MCF 10A (cell line): Measurements from ENCODE around the gene TMBIM1. TPM values are rescaled to one million over a fixed set of nuclear protein-coding genes. Genes with fewer than 3 reads are reported as not detected.

ENCODE experiments used
- BruUV-seq: library from RNA; stranded (reverse); fragments of 400-500 nt; replicated peaks from 2 replicates; lab custom pipeline; 2021; lab: Mats Ljungman, UMichigan
- CTCF ChIA-PET: fragments of 300-600 bp; sonication (Branson Sonifier 250); formaldehyde crosslinking; extraction: SDS; loops from one replicate; lab custom pipeline; 2021; ENCODE audit warnings: antibody characterized with exemption, inconsistent platforms; lab: Yijun Ruan, JAX
- POLR2A ChIA-PET: fragments of 300-600, 350-650 bp; sonication (Branson Sonifier 250); formaldehyde crosslinking; extraction: SDS; loops from one replicate; lab custom pipeline; 2020; ENCODE audit warnings: antibody characterized with exemption, inconsistent platforms; lab: Yijun Ruan, JAX
- DNase-seq: peaks from one replicate; pipeline ENCODE4 v3.0.0-alpha.2; 2018; ENCODE audit not compliant: unreplicated experiment
- H3K27ac Mint-ChIP-seq: one replicate; pipeline ENCODE4 v1.8.0; 2022; ENCODE audit warnings: mild to moderate bottlenecking, low read depth, mixed read lengths; ENCODE audit not compliant: unreplicated experiment
- H3K27me3 Mint-ChIP-seq: one replicate; pipeline ENCODE4 v1.8.0; 2022; ENCODE audit warnings: mixed read lengths; ENCODE audit not compliant: insufficient read depth, unreplicated experiment
- H3K36me3 Mint-ChIP-seq: one replicate; pipeline ENCODE4 v1.8.0; 2022; ENCODE audit warnings: mild to moderate bottlenecking, moderate library complexity, mixed read lengths; ENCODE audit not compliant: insufficient read depth, unreplicated experiment
- H3K4me1 Mint-ChIP-seq: one replicate; pipeline ENCODE4 v1.8.0; 2022; ENCODE audit warnings: mixed read lengths; ENCODE audit not compliant: insufficient read depth, unreplicated experiment
- H3K4me3 Mint-ChIP-seq: one replicate; pipeline ENCODE4 v1.8.0; 2022; ENCODE audit warnings: mild to moderate bottlenecking, moderate library complexity, mixed read lengths; ENCODE audit not compliant: unreplicated experiment
- H3K9me3 Mint-ChIP-seq: one replicate; pipeline ENCODE4 v1.8.0; 2022; ENCODE audit warnings: mixed read lengths; ENCODE audit not compliant: unreplicated experiment
- CTCF ChIP-seq: fragments of 200-600 bp; IDR thresholded peaks from one replicate; pipeline ENCODE4 v1.8.0; 2022; ENCODE audit warnings: antibody characterized with exemption, mild to moderate bottlenecking; ENCODE audit not compliant: unreplicated experiment
- intact Hi-C: fragments of 100-400 bp; cut with micrococcal nuclease; formaldehyde crosslinking; loops from 2 replicates; pipeline ENCODE4 v1.14.1; 2022
- total RNA-seq: library from RNA; stranded (reverse); gene quantifications from 2 replicates; pipeline ENCODE4 v1.2.3, GENCODE V29; 2022

TMBIM1 gene
- total RNA-seq, 1 experiment from 2014 or later, result 107 TPM

- Mint-ChIP-seq H3K27ac (peak overlapping the region; percentile 89), H3K36me3 (peaks cover 84% of the 10 kb centered on the region), H3K9me3 (no peaks in the 10 kb centered on the region), H3K4me3 (no peak overlapping the region), H3K4me1 (peaks cover 21% of the 10 kb centered on the region), H3K27me3 (no peaks in the 10 kb centered on the region)
- TF ChIP-seq CTCF, result no peak
- CTCF ChIA-PET, result interaction anchor here (1.0 to 7.7 kb wide), 3 partner anchors 7 to 79 kb away, joined by 3 to 215 read pairs (median 160); partner anchors contain the start of gene TMBIM1
- POLR2A ChIA-PET, result interaction anchor here (1.1 to 8.0 kb wide), 2 partner anchors 9 to 10 kb away, joined by 4 to 390 read pairs; partner anchors contain the start of gene TMBIM1
- no TSS peak for BruUV-seq
- no peak for DNase-seq
- intact Hi-C loops, result no loop called here
Observed at GRCh38 chr2:218276986-218277755, 15.1 kb downstream of the TMBIM1 start.

GRCh38 chr2:218275371-218276072 is 16.8 kb downstream of the TMBIM1 start:
- CTCF ChIA-PET, result interaction anchor here (0.6 to 7.7 kb wide), 10 partner anchors 9 to 486 kb away, joined by 3 to 215 read pairs (median 3); partner anchors contain the start of genes CATIP and TMBIM1

GRCh38 chr2:218274586-218274985 is 17.7 kb downstream of the TMBIM1 start:
- H3K4me3 Mint-ChIP-seq, result no peak overlapping the region
- no peak for DNase-seq
- peak overlapping the region; percentile 59 for H3K27ac Mint-ChIP-seq
- TSS peak; percentile 29 for BruUV-seq
- TF ChIP-seq CTCF, result no peak
- ChIA-PET POLR2A (interaction anchor here (1.6 to 8.0 kb wide), 3 partner anchors 13 to 122 kb away, joined by 5 to 390 read pairs (median 7); partner anchors contain the start of gene TMBIM1), CTCF (interaction anchor here (0.6 to 7.7 kb wide), 8 partner anchors 10 to 485 kb away, joined by 3 to 215 read pairs (median 27); partner anchors contain the start of genes CATIP and TMBIM1)
- H3K9me3 Mint-ChIP-seq, result no peaks in the 10 kb centered on the region
- peaks cover 79% of the 10 kb centered on the region for H3K36me3 Mint-ChIP-seq
- intact Hi-C loops, result no loop called here
- no peaks in the 10 kb centered on the region for H3K27me3 Mint-ChIP-seq
- peaks cover 28% of the 10 kb centered on the region for H3K4me1 Mint-ChIP-seq

More at GRCh38 chr2:218275371-218276072, 16.8 kb downstream of the TMBIM1 start:
- intact Hi-C loops, result no loop called here
- Mint-ChIP-seq H3K36me3 (peaks cover 82% of the 10 kb centered on the region), H3K9me3 (no peaks in the 10 kb centered on the region), H3K4me3 (no peak overlapping the region), H3K4me1 (peaks cover 28% of the 10 kb centered on the region), H3K27me3 (no peaks in the 10 kb centered on the region), H3K27ac (no peak overlapping the region)
- no TSS peak for BruUV-seq
- no peak for DNase-seq
- TF ChIP-seq CTCF, result no peak
- POLR2A ChIA-PET, result interaction anchor here (1.6 to 8.0 kb wide), 3 partner anchors 12 to 121 kb away, joined by 5 to 390 read pairs (median 7); partner anchors contain the start of gene TMBIM1
